Spleen (tissue), 11 donors: ENCODE results near the gene EPN1. TPM values are rescaled to one million over a fixed set of nuclear protein-coding genes. Genes with fewer than 3 reads are reported as not detected.

ENCODE experiments used
- DNase-seq: peaks from one replicate; pipeline ENCODE4 v3.0.0-alpha.2; 2020
- H3K27ac ChIP-seq, 8 donors: fragments of 200-600 bp; sonication (generic) in 7 of 8; 1 replicate in 4 of 8; 2 replicates in 4 of 8; pipeline versions ENCODE4 v1.5.0 to v1.8.0; 2016 to 2021; ENCODE audit warnings: inconsistent platforms in 4 of 8, mild to moderate bottlenecking in 4 of 8, moderate library complexity in 1 of 8
- H3K27me3 ChIP-seq, 7 donors: fragments of 200-600 bp; sonication (generic) in 6 of 7; replicated peaks in 1 of 7; 1 replicate in 4 of 7; 2 replicates in 3 of 7; pipeline versions ENCODE4 v1.5.0 to v1.8.0; 2016 to 2021; ENCODE audit warnings: inconsistent platforms in 3 of 7, mild to moderate bottlenecking in 1 of 7
- H3K36me3 ChIP-seq, 6 donors: fragments of 200-600 bp; sonication (generic) in 5 of 6; 1 replicate in 4 of 6; 2 replicates in 2 of 6; pipeline versions ENCODE4 v1.5.0 to v1.8.0; 2016 to 2021; ENCODE audit warnings: inconsistent platforms in 2 of 6
- H3K4me1 ChIP-seq, 6 donors: fragments of 200-600 bp; sonication (generic) in 5 of 6; 1 replicate in 3 of 6; 2 replicates in 3 of 6; pipeline versions ENCODE4 v1.5.0 to v1.8.0; 2016 to 2021; ENCODE audit warnings: inconsistent platforms in 3 of 6
- H3K4me3 ChIP-seq, 8 donors: fragments of 200-600 bp; sonication (generic) in 7 of 8; 1 replicate in 4 of 8; 2 replicates in 4 of 8; pipeline versions ENCODE4 v1.5.0 to v1.8.0; 2016 to 2021; ENCODE audit warnings: inconsistent platforms in 4 of 8, mild to moderate bottlenecking in 4 of 8, moderate library complexity in 2 of 8
- H3K9me3 ChIP-seq, 8 donors: fragments of 200-600 bp; sonication (generic) in 7 of 8; 1 replicate in 4 of 8; 2 replicates in 4 of 8; pipeline versions ENCODE4 v1.5.0 to v1.8.0; 2016 to 2021; ENCODE audit warnings: inconsistent platforms in 4 of 8
- CTCF ChIP-seq, 11 experiments: fragments of 200-600 bp in 7 of 11; fragments of 450-650 bp in 4 of 11; sonication (generic) in 4 of 11; IDR thresholded peaks in 8 of 11; conservative IDR thresholded peaks in 3 of 11; 1 replicate in 7 of 11; 2 replicates in 4 of 11; pipeline versions ENCODE4 v1.4.0 to v1.8.0; 2016 to 2021; ENCODE audit warnings: antibody characterized with exemption in 11 of 11, inconsistent platforms in 4 of 11, mild to moderate bottlenecking in 1 of 11
- POLR2A ChIP-seq, 3 donors: fragments of 450-650 bp; IDR thresholded peaks; one replicate each; pipeline ENCODE4 v1.5.1; 2017; ENCODE audit warnings: antibody characterized with exemption in 3 of 3, mild to moderate bottlenecking in 1 of 3
- POLR2AphosphoS5 ChIP-seq, 3 donors: sonication (generic); formaldehyde crosslinking; IDR thresholded peaks; one replicate each; pipeline ENCODE4 v1.5.1; 2017; ENCODE audit warnings: antibody characterized with exemption in 3 of 3
- WGBS, 5 donors: extraction: QIAGEN DNeasy Blood & Tissue Kit in 3 of 5; methylation state at CpG; one replicate each; pipeline versions ENCODE4 v1.1.5 to v1.1.7; 2013 to 2018; 5-methylcytosine and 5-hydroxymethylcytosine counted together
- intact Hi-C: fragments of 100-400 bp; cut with DNase I; formaldehyde crosslinking; loops from one replicate; pipeline ENCODE4 v1.15.0; 2023; ENCODE audit warnings: low total_unique reads
- polyA plus RNA-seq, 3 donors: library from polyadenylated mRNA; stranded (reverse); fragments of 200-250 nt; gene quantifications; one replicate each; pipeline ENCODE4 v1.2.1, GENCODE V29; 2013
- total RNA-seq, 7 donors: library from RNA; depleted of rRNA in 3 of 7; stranded (reverse); fragments of >200 nt in 3 of 7; fragmentation: NEBNext Ultra II Directional in 4 of 7; extraction: Animal tissue kit (Norgen Biotek cat#: 25700) in 4 of 7; gene quantifications; one replicate each; pipeline versions ENCODE4 v1.1.0 to v1.2.1, GENCODE V29; 2016 to 2021
- donor health status: healthy with polysubstance abuse.
- donor health status: DM: no; HTN: no; CAD: no; lungs with moderate emphysema.
- donor health status: DM: no; HTN: no; CAD: no.
- donor health status: Bipolar disorder and iron deficiency.
- donor health status: healthy.
- donor health status: DM: no; HTN: no; CAD: no.
- donor health status: DM: yes; HTN: yes; CAD: no.

Gene EPN1
- total and polyA plus RNA-seq, 10 donors, result 36.8 to 166 (median 113) TPM

DNA sequence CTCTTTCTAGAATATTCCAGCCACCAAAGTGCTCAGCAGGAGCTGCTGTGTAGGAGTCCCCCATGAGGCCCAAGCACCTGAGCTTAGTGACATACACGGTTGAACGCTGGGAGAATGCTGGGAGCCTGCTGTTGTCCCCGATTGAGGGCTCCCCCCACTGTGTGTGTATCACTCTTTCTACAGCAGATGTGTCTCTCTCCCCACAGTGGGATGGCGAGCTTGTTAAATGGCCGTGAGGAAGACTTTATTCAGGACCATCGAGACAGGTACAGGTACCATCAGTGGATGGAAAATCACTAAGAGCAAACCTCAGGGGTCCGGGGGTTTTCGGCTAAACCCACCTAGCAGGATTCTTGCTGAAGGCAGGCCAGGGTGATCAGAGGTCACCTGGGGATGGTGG, 22.7 kb downstream of the EPN1 start:
- H3K27me3 ChIP-seq, result no peaks in the 10 kb centered on the region
- peaks cover 2 to 94% (median 68%) of the 10 kb centered on the region in 6 donors for H3K36me3 ChIP-seq
- 89 to 97% (median 96%) methylated on average over 8 of the region's 8 CpGs for WGBS, 5 donors
- H3K4me3 ChIP-seq, result no peak overlapping the region
- DNase-seq, result peak; percentile 34
- H3K4me1 ChIP-seq, result peaks cover 0 to 7% (median 0%) of the 10 kb centered on the region in 6 donors
- no peak for TF ChIP-seq POLR2A (IDR thresholded peaks at IDR 0.05)
- no peak for TF ChIP-seq CTCF (IDR thresholded peaks at IDR 0.05 in 8 of 11, conservative IDR thresholded peaks at IDR 0.05 in 3 of 11)
- no peak for TF ChIP-seq POLR2AphosphoS5 (IDR thresholded peaks at IDR 0.05)
- intact Hi-C loops, result no loop called here
- no peaks in the 10 kb centered on the region for H3K9me3 ChIP-seq
- H3K27ac ChIP-seq, result no peak overlapping the region

DNA sequence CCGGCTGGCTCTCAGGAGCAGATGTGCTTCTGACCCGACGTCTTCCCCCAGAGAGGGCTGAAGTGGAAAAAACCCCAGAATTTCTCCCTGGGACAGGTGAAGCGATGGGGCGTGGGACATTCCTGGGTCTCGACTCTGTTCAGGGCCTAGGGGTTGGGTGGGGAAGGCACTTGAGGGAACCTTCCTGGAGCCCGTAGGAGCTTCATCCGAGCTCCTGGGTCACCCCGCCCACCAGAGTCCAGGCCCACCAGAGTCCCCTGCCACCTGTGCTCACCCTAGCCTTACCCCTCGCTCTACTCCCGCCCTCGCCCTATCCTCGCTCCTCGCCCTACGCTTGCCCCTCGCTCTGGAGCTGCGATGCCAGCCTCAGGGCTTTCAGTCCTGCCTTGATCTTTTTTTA, 23.2 kb downstream of the EPN1 start:
- TF ChIP-seq POLR2A (IDR thresholded peaks at IDR 0.05) (no peak), CTCF (IDR thresholded peaks at IDR 0.05 in 8 of 11, conservative IDR thresholded peaks at IDR 0.05 in 3 of 11) (no peak), POLR2AphosphoS5 (IDR thresholded peaks at IDR 0.05) (peak in 2 of 3 donors; percentile 20 to 59)
- Histone ChIP-seq H3K36me3 (peaks cover 0 to 92% (median 62%) of the 10 kb centered on the region in 6 donors), H3K4me3 (no peak overlapping the region), H3K27me3 (no peaks in the 10 kb centered on the region), H3K4me1 (peaks cover 0 to 7% (median under 1%) of the 10 kb centered on the region in 6 donors), H3K9me3 (no peaks in the 10 kb centered on the region), H3K27ac (no peak overlapping the region)
- 88 to 96% (median 94%) methylated on average over 17 of the region's 17 CpGs for WGBS, 5 donors
- peak; percentile 66 for DNase-seq
- intact Hi-C loops, result no loop called here

GRCh38 chr19:55699221-55699620, 24.2 kb downstream of the EPN1 start:
- no peak overlapping the region for H3K27ac ChIP-seq
- no peak for TF ChIP-seq POLR2AphosphoS5 (IDR thresholded peaks at IDR 0.05)
- TF ChIP-seq CTCF (IDR thresholded peaks at IDR 0.05 in 8 of 11, conservative IDR thresholded peaks at IDR 0.05 in 3 of 11), result no peak
- no peak for TF ChIP-seq POLR2A (IDR thresholded peaks at IDR 0.05)
- peaks cover 0 to 16% (median 5%) of the 10 kb centered on the region in 6 donors for H3K4me1 ChIP-seq
- no peaks in the 10 kb centered on the region for H3K27me3 ChIP-seq
- H3K36me3 ChIP-seq, result peaks cover 0 to 92% (median 52%) of the 10 kb centered on the region in 6 donors
- DNase-seq, result peak; percentile 34
- WGBS, 5 donors, result 89 to 94% (median 93%) methylated on average over 11 of the region's 11 CpGs
- H3K9me3 ChIP-seq, result no peaks in the 10 kb centered on the region
- intact Hi-C loops, result no loop called here
- H3K4me3 ChIP-seq, result no peak overlapping the region

- DNase-seq, result peak; percentile 60
Observed at GRCh38 chr19:55700813-55701212, 25.8 kb downstream of the EPN1 start.

More at GRCh38 chr19:55700813-55701212, 25.8 kb downstream of the EPN1 start:
- 85 to 97% (median 94%) methylated on average over 12 of the region's 12 CpGs for WGBS, 5 donors
- Histone ChIP-seq H3K27me3 (no peaks in the 10 kb centered on the region), H3K27ac (no peak overlapping the region), H3K4me1 (peaks cover 0 to 19% (median 5%) of the 10 kb centered on the region in 6 donors), H3K4me3 (no peak overlapping the region), H3K9me3 (no peaks in the 10 kb centered on the region), H3K36me3 (peaks cover 0 to 89% (median 39%) of the 10 kb centered on the region in 6 donors)
- intact Hi-C loops, result no loop called here
- TF ChIP-seq CTCF (IDR thresholded peaks at IDR 0.05 in 8 of 11, conservative IDR thresholded peaks at IDR 0.05 in 3 of 11) (no peak), POLR2A (IDR thresholded peaks at IDR 0.05) (no peak), POLR2AphosphoS5 (IDR thresholded peaks at IDR 0.05) (peak; percentile 22 to 62 (median 31))
